GM19467 (cell line): ENCODE measurements around the gene EMX1.

Experiments
- ATAC-seq: cut with Tn5 transposase; IDR thresholded peaks from one replicate; pipeline ENCODE4 v1.9.1; 2021; ENCODE audit warnings: mild to moderate bottlenecking, moderate library complexity; ENCODE audit not compliant: unreplicated experiment

Gene EMX1

GRCh38 chr2:72924353-72925240 lies 7.3 kb downstream of the EMX1 start:
- ATAC-seq = no peak

- ATAC-seq = no peak
Observed at GRCh38 chr2:72925328-72925943, 8.1 kb downstream of the EMX1 start.

- no peak for ATAC-seq
Observed at GRCh38 chr2:72926368-72926767, 9.0 kb downstream of the EMX1 start.

GRCh38 chr2:72926811-72927465 lies 9.6 kb downstream of the EMX1 start:
- ATAC-seq = no peak

- ATAC-seq = no peak
Observed at GRCh38 chr2:72927619-72928550, 10.6 kb downstream of the EMX1 start.

GRCh38 chr2:72929010-72929409 lies 11.7 kb downstream of the EMX1 start:
- no peak for ATAC-seq

GRCh38 chr2:72931280-72931910 lies 14.1 kb downstream of the EMX1 start:
- ATAC-seq = no peak

GRCh38 chr2:72932045-72932740 lies 14.9 kb downstream of the EMX1 start:
- ATAC-seq = no peak

- ATAC-seq = no peak
Observed at GRCh38 chr2:72932805-72933204, 15.5 kb downstream of the EMX1 start.

- ATAC-seq = no peak
Observed at GRCh38 chr2:72933207-72933606, 15.9 kb downstream of the EMX1 start.

- no peak for ATAC-seq
Observed at GRCh38 chr2:72933646-72934151, 16.4 kb downstream of the EMX1 start.

GRCh38 chr2:72934683-72935610 lies 17.6 kb downstream of the EMX1 start:
- no peak for ATAC-seq

- ATAC-seq = no peak
Observed at GRCh38 chr2:72935611-72935957, 18.3 kb downstream of the EMX1 start.

GRCh38 chr2:72936660-72937355 lies 19.5 kb downstream of the EMX1 start:
- no peak for ATAC-seq

GRCh38 chr2:72937356-72937669 lies 20.0 kb downstream of the EMX1 start:
- no peak for ATAC-seq

- no peak for ATAC-seq
Observed at GRCh38 chr2:72938455-72938854, 21.1 kb downstream of the EMX1 start.

GRCh38 chr2:72940361-72940760 lies 23.0 kb downstream of the EMX1 start:
- no peak for ATAC-seq

GRCh38 chr2:72940786-72941185 lies 23.5 kb downstream of the EMX1 start:
- ATAC-seq = no peak
